HCT116 (cell line): Measurements from ENCODE around the gene CDH9. TPM values are rescaled to one million over a fixed set of nuclear protein-coding genes. Genes with fewer than 3 reads are reported as not detected.

ENCODE experiments used
- ATAC-seq: fragments of 200-7000 bp; cut with Tn5 transposase; 2 replicates; pipeline ENCODE4 v1.9.1; 2020; ENCODE audit warnings: mild to moderate bottlenecking, moderate library complexity
- BruUV-seq: library from RNA; stranded (reverse); fragments of 400-500 nt; replicated peaks from 2 replicates; lab custom pipeline; 2021; lab: Mats Ljungman, UMichigan
- CTCF ChIA-PET: fragments of 300-600 bp; sonication (Branson Sonifier 250); formaldehyde crosslinking; loops from one replicate; lab custom pipeline; 2021; ENCODE audit warnings: antibody characterized with exemption; lab: Charles Lee
- POLR2A ChIA-PET: fragments of 300-600, 350-600 bp; sonication (Branson Sonifier 250); formaldehyde crosslinking; loops from one replicate; lab custom pipeline; 2021; ENCODE audit warnings: antibody characterized with exemption; lab: Charles Lee
- RAD21 ChIA-PET, 2 experiments: fragments of 300-600 bp; sonication (Branson Sonifier 250); formaldehyde crosslinking; loops; one replicate each; lab custom pipeline; 2023; ENCODE audit warnings: low total read pairs in 2 of 2; ENCODE audit not compliant: uncharacterized antibody in 2 of 2, unreplicated experiment in 2 of 2, low non-redundant PET in 1 of 2; lab: Charles Lee
- DNase-seq: peaks from one replicate; pipeline ENCODE4 v3.0.0-alpha.2; 2010; ENCODE audit warnings: low read depth, low spot score
- H2AFZ ChIP-seq: fragments of 200-600 bp; shearing (Covaris generic), sonication (generic); 2 replicates; pipeline ENCODE4 v1.6.1; 2017; ENCODE audit warnings: low read depth, mixed run types, mixed read lengths, antibody characterized with exemption, low read length; ENCODE audit not compliant: poor library complexity, severe bottlenecking
- H3K27ac ChIP-seq: 2 replicates; pipeline ENCODE4 v1.5.1; 2012; ENCODE audit warnings: low read depth, low read length
- H3K27me3 ChIP-seq: fragments of 200-600 bp; sonication (generic); 2 replicates; pipeline ENCODE4 v1.6.1; 2016; ENCODE audit warnings: mixed run types, low read length, mixed read lengths; ENCODE audit not compliant: insufficient read depth
- H3K36me3 ChIP-seq, 2 experiments: fragments of 200-500 bp in 1 of 2; fragments of 200-600 bp in 1 of 2; sonication (Bioruptor generic) in 1 of 2; sonication (generic) in 1 of 2; 2 replicates each; pipeline versions ENCODE4 v1.5.1 to v1.6.1; 2014 to 2016; ENCODE audit warnings: low read length in 2 of 2, inconsistent platforms in 1 of 2, mixed read lengths in 1 of 2, mixed run types in 1 of 2; ENCODE audit not compliant: insufficient read depth in 2 of 2, control insufficient read depth in 1 of 2
- H3K4me1 ChIP-seq, 2 experiments: fragments of 200-600 bp in 1 of 2; sonication (generic) in 1 of 2; 2 replicates each; pipeline versions ENCODE4 v1.5.1 to v1.6.1; 2012 to 2017; ENCODE audit warnings: low read length in 2 of 2, inconsistent platforms in 1 of 2, mild to moderate bottlenecking in 1 of 2, mixed read lengths in 1 of 2, mixed run types in 1 of 2, moderate library complexity in 1 of 2; ENCODE audit not compliant: insufficient read depth in 2 of 2, control insufficient read depth in 1 of 2
- H3K4me2 ChIP-seq: fragments of 200-600 bp; sonication (generic); 2 replicates; pipeline ENCODE4 v1.6.1; 2017; ENCODE audit warnings: mixed run types, low read length, mixed read lengths
- H3K4me3 ChIP-seq, 2 experiments: fragments of 200-600 bp in 1 of 2; sonication (generic) in 1 of 2; replicated peaks in 1 of 2; 2 replicates each; pipeline ENCODE4 v1.5.1; 2011 to 2016; ENCODE audit warnings: low read length in 2 of 2, control low read depth in 1 of 2, low read depth in 1 of 2, mild to moderate bottlenecking in 1 of 2, mixed read lengths in 1 of 2, mixed run types in 1 of 2
- H3K79me2 ChIP-seq: fragments of 200-600 bp; sonication (generic); 2 replicates; pipeline ENCODE4 v1.6.1; 2017; ENCODE audit warnings: mild to moderate bottlenecking, mixed run types, low read length, moderate library complexity, mixed read lengths; ENCODE audit not compliant: insufficient read depth
- H3K9ac ChIP-seq: fragments of 200-600 bp; sonication (generic); 2 replicates; pipeline ENCODE4 v1.6.1; 2016; ENCODE audit warnings: low read length, mixed read lengths
- H3K9me2 ChIP-seq: fragments of 200-600 bp; sonication (generic), shearing (Covaris generic); 2 replicates; pipeline ENCODE4 v1.6.1; 2017; ENCODE audit warnings: mixed run types, mild to moderate bottlenecking, moderate library complexity; ENCODE audit not compliant: insufficient read depth
- H3K9me3 ChIP-seq, 2 experiments: fragments of 200-500 bp in 1 of 2; fragments of 200-600 bp in 1 of 2; sonication (Bioruptor generic) in 1 of 2; sonication (generic) in 1 of 2; 2 replicates each; pipeline ENCODE4 v1.6.1; 2014 to 2017; ENCODE audit warnings: low read length in 2 of 2, mixed read lengths in 2 of 2, inconsistent platforms in 1 of 2, low read depth in 1 of 2, mild to moderate bottlenecking in 1 of 2, mixed run types in 1 of 2, moderate library complexity in 1 of 2; ENCODE audit not compliant: control insufficient read depth in 1 of 2, insufficient read depth in 1 of 2
- H4K20me1 ChIP-seq: fragments of 200-600 bp; sonication (generic), shearing (Covaris generic); 2 replicates; pipeline ENCODE4 v1.6.1; 2017; ENCODE audit warnings: mixed run types, mild to moderate bottlenecking, moderate library complexity; ENCODE audit not compliant: insufficient read depth
- ATF3 ChIP-seq: IDR thresholded peaks from 2 replicates; pipeline ENCODE4 v1.6.1; 2012
- CBX3 ChIP-seq: IDR thresholded peaks from 2 replicates; pipeline ENCODE4 v1.6.1; 2012; ENCODE audit warnings: low read depth
- CTCF ChIP-seq, 3 experiments: fragments of 200-600 bp in 1 of 3; sonication (generic) in 1 of 3; IDR thresholded peaks in 2 of 3; conservative IDR thresholded peaks in 1 of 3; 2 replicates each; pipeline ENCODE4 v1.5.1; 2012 to 2017; ENCODE audit warnings: low read depth in 2 of 3, low read length in 2 of 3, antibody characterized with exemption in 1 of 3, borderline replicate concordance in 1 of 3, control low read depth in 1 of 3, mild to moderate bottlenecking in 1 of 3, mixed read lengths in 1 of 3, mixed run types in 1 of 3, moderate library complexity in 1 of 3; ENCODE audit not compliant: insufficient read depth in 1 of 3
- ELF1 ChIP-seq: IDR thresholded peaks from 2 replicates; pipeline ENCODE4 v1.6.1; 2012; ENCODE audit warnings: low read depth, borderline replicate concordance
- EZH2 ChIP-seq: fragments of 200-600 bp; sonication (generic); IDR thresholded peaks from 2 replicates; pipeline ENCODE4 v1.6.1; 2017; ENCODE audit warnings: antibody characterized with exemption, mixed run types
- EZH2phosphoT487 ChIP-seq: fragments of 200-600 bp; IDR thresholded peaks from 2 replicates; pipeline ENCODE4 v1.6.1; 2018; ENCODE audit warnings: antibody characterized with exemption, borderline replicate concordance
- FOSL1 ChIP-seq: IDR thresholded peaks from 2 replicates; pipeline ENCODE4 v1.6.1; 2012; ENCODE audit warnings: low read depth
- JUND ChIP-seq: IDR thresholded peaks from 2 replicates; pipeline ENCODE4 v1.6.1; 2012
- MAX ChIP-seq: IDR thresholded peaks from 2 replicates; pipeline ENCODE4 v1.6.1; 2012
- POLR2A ChIP-seq: IDR thresholded peaks from 2 replicates; pipeline ENCODE4 v1.7.0; 2011; ENCODE audit warnings: borderline replicate concordance; ENCODE audit not compliant: insufficient read depth, insufficient read length; ENCODE audit errors: extremely low read depth
- REST ChIP-seq: IDR thresholded peaks from 2 replicates; pipeline ENCODE4 v1.6.1; 2012; ENCODE audit warnings: low read depth
- SIN3A ChIP-seq: IDR thresholded peaks from 2 replicates; pipeline ENCODE4 v1.6.1; 2012; ENCODE audit warnings: low read depth
- SP1 ChIP-seq: IDR thresholded peaks from 2 replicates; pipeline ENCODE4 v1.6.1; 2012; ENCODE audit warnings: low read depth
- TCF7L2 ChIP-seq: IDR thresholded peaks from 2 replicates; pipeline ENCODE4 v1.7.0; 2011; ENCODE audit warnings: borderline replicate concordance, inconsistent platforms; ENCODE audit not compliant: insufficient read depth, insufficient read length; ENCODE audit errors: extremely low read depth
- YY1 ChIP-seq: IDR thresholded peaks from 2 replicates; pipeline ENCODE4 v1.6.1; 2011; ENCODE audit warnings: low read length, low read depth, moderate library complexity, mild to moderate bottlenecking; ENCODE audit not compliant: insufficient replicate concordance; ENCODE audit errors: extremely low read depth
- ZFX ChIP-seq: fragments of 450-650 bp; IDR thresholded peaks from 2 replicates; pipeline ENCODE4 v1.6.1; 2017
- ZNF274 ChIP-seq: fragments of 200-500 bp; sonication (Bioruptor generic); IDR thresholded peaks from 2 replicates; pipeline ENCODE4 v1.6.1; 2014; ENCODE audit warnings: mild to moderate bottlenecking, low read depth, low read length, inconsistent platforms
- intact Hi-C: fragments of 100-400 bp; cut with micrococcal nuclease; formaldehyde crosslinking; loops from 2 replicates; pipeline ENCODE4 v1.10.0; 2022
- total RNA-seq: library from RNA; stranded (reverse); gene quantifications from one replicate; pipeline ENCODE4 v1.2.1, GENCODE V29; 2021; ENCODE audit not compliant: unreplicated experiment

The CDH9 gene
- total RNA-seq, 1 experiment from 2014 or later, result not detected

GRCh38 chr5:27010646-27011045 is 27.7 kb downstream of the CDH9 start:
- no peak overlapping the region for H3K9ac ChIP-seq
- H2AFZ ChIP-seq, result no peak overlapping the region
- no peaks in the 10 kb centered on the region for H3K9me2 ChIP-seq
- BruUV-seq, result no TSS peak
- no peaks in the 10 kb centered on the region for H3K4me1 ChIP-seq
- no peak for TF ChIP-seq ZNF274
- TF ChIP-seq CBX3, result no peak
- no peak for TF ChIP-seq TCF7L2
- TF ChIP-seq ELF1, result no peak
- no peak for TF ChIP-seq EZH2phosphoT487
- no peak for TF ChIP-seq CTCF (IDR thresholded peaks at IDR 0.05 in 2 of 3, conservative IDR thresholded peaks at IDR 0.05 in 1 of 3; ENCODE audit: borderline replicate concordance in 1 of 3, insufficient read depth in 1 of 3, low read depth in 2 of 3, low read length in 2 of 3)
- no peak for TF ChIP-seq JUND
- no peak for TF ChIP-seq MAX
- no peak for TF ChIP-seq ZFX
- no peak for TF ChIP-seq SP1
- no peak for TF ChIP-seq POLR2A
- no peak for TF ChIP-seq YY1
- TF ChIP-seq REST, result no peak
- TF ChIP-seq SIN3A, result no peak
- no peak for TF ChIP-seq FOSL1
- no peak for TF ChIP-seq EZH2
- no peak for TF ChIP-seq ATF3
- peaks cover 11 to 24% of the 10 kb centered on the region in 2 experiments; a peak in 3 of 4 replicates for H3K9me3 ChIP-seq
- ChIA-PET POLR2A (no interaction called here), CTCF (no interaction called here), RAD21 (no interaction called here)
- H3K27me3 ChIP-seq, result no peaks in the 10 kb centered on the region
- no peaks in the 10 kb centered on the region for H3K36me3 ChIP-seq
- H3K4me3 ChIP-seq, result no peak overlapping the region
- no peaks in the 10 kb centered on the region for H3K79me2 ChIP-seq
- no peaks in the 10 kb centered on the region for H4K20me1 ChIP-seq
- no peak overlapping the region for H3K27ac ChIP-seq
- intact Hi-C loops, result no loop called here
- H3K4me2 ChIP-seq, result no peak overlapping the region
- no peak for ATAC-seq
- DNase-seq, result no peak
